K562 (cell line): ENCODE data around the gene PPIA. TPM values are rescaled to one million over a fixed set of nuclear protein-coding genes. Genes with fewer than 3 reads are reported as not detected.

Source experiments
- ATAC-seq: fragments of 200-7000 bp; cut with Tn5 transposase; 3 replicates; pipeline ENCODE4 v1.9.1; 2020; ENCODE audit warnings: moderate library complexity
- BruUV-seq: library from RNA; stranded (reverse); fragments of 400-500 nt; replicated peaks from 2 replicates; lab custom pipeline; 2021; lab: Mats Ljungman, UMichigan
- CTCF ChIA-PET: fragments of 300-600 bp; formaldehyde crosslinking; extraction: SDS; loops from one replicate; lab custom pipeline; 2021; ENCODE audit warnings: low intra/inter-chr PET ratio; lab: Yijun Ruan, JAX
- POLR2A ChIA-PET: fragments of 300-600, 350-650 bp; sonication (Branson Sonifier 250); formaldehyde crosslinking; extraction: SDS; loops from one replicate; lab custom pipeline; 2021; ENCODE audit warnings: antibody characterized with exemption, inconsistent platforms; lab: Yijun Ruan, JAX
- DNase-seq, 4 experiments: peaks; one replicate each; pipeline versions ENCODE4 v3.0.0 to v3.0.0-alpha.2; 2011 to 2018; ENCODE audit warnings: low spot score in 3 of 4, mixed read lengths in 3 of 4; ENCODE audit errors: extremely low read depth in 1 of 4
- FAIRE-seq: peaks from 2 replicates; lab custom pipeline; 2011; peaks lifted over from hg19 to GRCh38; lab: Jason Lieb, UNC
- H2AFZ ChIP-seq: 2 replicates; pipeline ENCODE4 v1.6.0; 2011; ENCODE audit warnings: low read depth, low read length, control low read depth, inconsistent platforms
- H3K27ac ChIP-seq: fragments of 200-600 bp; 3 replicates; pipeline ENCODE4 v1.8.0; 2011; ENCODE audit warnings: low read depth, mild to moderate bottlenecking, control low read depth, inconsistent platforms, low read length, moderate library complexity, mixed read lengths; ENCODE audit errors: extremely low read depth
- H3K27me3 ChIP-seq, 2 experiments: fragments of 300-600 bp in 1 of 2; 2 replicates in 1 of 2; 3 replicates in 1 of 2; pipeline versions ENCODE4 v1.6.0 to v1.8.0; 2011; ENCODE audit warnings: inconsistent platforms in 2 of 2, low read length in 2 of 2, mild to moderate bottlenecking in 1 of 2, mixed read lengths in 1 of 2, moderate library complexity in 1 of 2; ENCODE audit not compliant: control insufficient read depth in 2 of 2, insufficient read depth in 2 of 2
- H3K36me3 ChIP-seq: fragments of 300-600 bp; 3 replicates; pipeline ENCODE4 v1.8.0; 2011; ENCODE audit warnings: mild to moderate bottlenecking, low read length, inconsistent platforms; ENCODE audit not compliant: control insufficient read depth, insufficient read depth
- H3K4me1 ChIP-seq, 2 experiments: fragments of 200-600 bp in 1 of 2; replicated peaks in 1 of 2; 2 replicates in 1 of 2; 3 replicates in 1 of 2; pipeline versions ENCODE4 v1.5.1 to v1.8.0; 2011; ENCODE audit warnings: inconsistent platforms in 2 of 2, low read length in 2 of 2, mild to moderate bottlenecking in 1 of 2, mixed read lengths in 1 of 2, moderate library complexity in 1 of 2; ENCODE audit not compliant: control insufficient read depth in 2 of 2, insufficient read depth in 2 of 2
- H3K4me2 ChIP-seq: 2 replicates; pipeline ENCODE4 v1.6.1; 2011; ENCODE audit warnings: low read length, control low read depth, inconsistent platforms, mixed read lengths; ENCODE audit not compliant: insufficient read depth
- H3K4me3 ChIP-seq: fragments of 200-600 bp; sonication (generic), shearing (Covaris generic); 2 replicates; pipeline ENCODE4 v1.5.1; 2016; ENCODE audit warnings: control low read depth, inconsistent platforms
- H3K79me2 ChIP-seq: fragments of 200-600 bp; 3 replicates; pipeline ENCODE4 v1.8.0; 2011; ENCODE audit warnings: low read length, inconsistent platforms; ENCODE audit not compliant: control insufficient read depth, insufficient read depth
- H3K9ac ChIP-seq, 2 experiments: 2 replicates each; pipeline versions ENCODE4 v1.6.0 to v1.6.1; 2011; ENCODE audit warnings: low read depth in 2 of 2, low read length in 2 of 2, control low read depth in 1 of 2, inconsistent platforms in 1 of 2, mild to moderate bottlenecking in 1 of 2, mixed read lengths in 1 of 2; ENCODE audit not compliant: insufficient read depth in 1 of 2
- H3K9me1 ChIP-seq: one replicate; pipeline ENCODE4 v1.6.0; 2011; ENCODE audit warnings: inconsistent platforms, mild to moderate bottlenecking, low read length, moderate library complexity; ENCODE audit not compliant: control insufficient read depth, insufficient read depth
- H3K9me3 ChIP-seq: replicated peaks from 2 replicates; pipeline ENCODE4 v1.5.1; 2011; ENCODE audit warnings: low read depth, low read length, inconsistent platforms; ENCODE audit not compliant: control insufficient read depth, insufficient read depth
- H4K20me1 ChIP-seq: replicated peaks from 2 replicates; pipeline ENCODE4 v1.6.1; 2011; ENCODE audit warnings: low read length, inconsistent platforms, mixed read lengths; ENCODE audit not compliant: control insufficient read depth, insufficient read depth
- CBX1 ChIP-seq: sonication (generic); IDR thresholded peaks from 2 replicates; pipeline ENCODE4 v1.6.1; 2016; ENCODE audit warnings: antibody characterized with exemption, low read depth, mild to moderate bottlenecking
- DIDO1 ChIP-seq: fragments of 450-650 bp; IDR thresholded peaks from 2 replicates; pipeline ENCODE4 v1.6.1; 2016; ENCODE audit warnings: low read depth, missing biosample characterization, missing genetic modification characterization
- FOXP1 ChIP-seq: sonication (generic); formaldehyde crosslinking; IDR thresholded peaks from 2 replicates; pipeline ENCODE4 v1.8.0; 2022; ENCODE audit warnings: mild to moderate bottlenecking, missing genetic modification reagents
- HMGXB4 ChIP-seq: sonication (generic); formaldehyde crosslinking; IDR thresholded peaks from 2 replicates; pipeline ENCODE4 v1.8.1; 2023; ENCODE audit warnings: mild to moderate bottlenecking, missing genetic modification reagents
- NR2C2 ChIP-seq, 2 experiments: fragments of 200-800 bp in 1 of 2; sonication (Bioruptor generic) in 1 of 2; sonication (generic) in 1 of 2; formaldehyde crosslinking in 1 of 2; IDR thresholded peaks; 2 replicates each; pipeline versions ENCODE4 v1.6.1 to v1.8.0; 2016 to 2022; ENCODE audit warnings: mild to moderate bottlenecking in 1 of 2, missing compliant biosample characterization in 1 of 2, missing genetic modification characterization in 1 of 2, missing genetic modification reagents in 1 of 2
- POLR2G ChIP-seq: fragments of 200-400 bp; formaldehyde crosslinking; IDR thresholded peaks from 2 replicates; pipeline ENCODE4 v1.6.1; 2017; ENCODE audit warnings: low read depth, mild to moderate bottlenecking, antibody characterized with exemption, low read length, moderate library complexity
- YY1 ChIP-seq, 3 experiments: IDR thresholded peaks; 2 replicates each; pipeline ENCODE4 v1.6.1; 2011; ENCODE audit warnings: low read length in 2 of 3, mild to moderate bottlenecking in 2 of 3, moderate library complexity in 2 of 3, borderline replicate concordance in 1 of 3, control low read depth in 1 of 3, low read depth in 1 of 3; ENCODE audit not compliant: insufficient read depth in 3 of 3, insufficient replicate concordance in 2 of 3, control insufficient read depth in 1 of 3, insufficient read length in 1 of 3; ENCODE audit errors: extremely low read depth in 1 of 3
- ZBTB26 ChIP-seq: fragments of 450-650 bp; formaldehyde crosslinking; IDR thresholded peaks from 2 replicates; pipeline ENCODE4 v1.4.0; 2022; ENCODE audit warnings: missing genetic modification characterization
- ZBTB5 ChIP-seq: fragments of 450-650 bp; IDR thresholded peaks from 2 replicates; pipeline ENCODE4 v1.6.1; 2017; ENCODE audit warnings: antibody characterized with exemption
- ZEB2 ChIP-seq: fragments of 450-650 bp; IDR thresholded peaks from 2 replicates; pipeline ENCODE4 v1.6.1; 2016
- WGBS: fragments of 100-300 bp; shearing (Covaris generic); methylation state at CpG from one replicate; pipeline ENCODE4 v1.1.6; 2016; ENCODE audit warnings: low coverage, mixed read lengths; ENCODE audit not compliant: insufficient coverage; ENCODE audit errors: missing lambda C conversion rate; 5-methylcytosine and 5-hydroxymethylcytosine counted together
- in situ Hi-C: fragments of 300-500 bp; cut with MboI; formaldehyde crosslinking; loops from 4 replicates; pipeline ENCODE4 v1.15.0; 2018; ENCODE audit warnings: inconsistent platforms, mixed read lengths
- intact Hi-C: fragments of 100-400 bp; cut with micrococcal nuclease; formaldehyde crosslinking; loops from 2 replicates; pipeline ENCODE4 v1.14.2; 2022
- polyA plus RNA-seq, 8 experiments: library from polyadenylated mRNA; depleted of rRNA in 4 of 8; stranded (reverse) in 5 of 8; unstranded in 3 of 8; fragments of >200 nt; fragmentation: Nextera tagmentation in 2 of 8; fragmentation: Illumina TruSeq in 1 of 8; extraction: Ambion mirVana in 2 of 8; extraction: Trizol in 1 of 8; gene quantifications; 2 replicates each; pipeline versions ENCODE4 v1.2.1 to v1.2.3, GENCODE V29; 2011 to 2014; ENCODE audit warnings: inconsistent platforms in 1 of 8, missing spikeins in 1 of 8
- total RNA-seq, 7 experiments: library from RNA; depleted of rRNA in 6 of 7; stranded (reverse); fragments of >200 nt in 6 of 7; fragmentation: Illumina TruSeq in 2 of 7; extraction: Trizol in 2 of 7; gene quantifications; 2 replicates each; pipeline versions ENCODE4 v1.2.1 to v1.2.3, GENCODE V29; 2011 to 2021; ENCODE audit warnings: low replicate concordance in 1 of 7

PPIA gene
- total and polyA plus RNA-seq, 9 of the 15 experiments (the other 6 are each of a cell fraction or from before 2014, with no cell fraction given), result 2,583 to 7,504 (median 3,973) TPM

- no peak for TF ChIP-seq ZBTB5
Measured at GRCh38 chr7:44748045-44748947, 48.2 kb upstream of the PPIA start, which contains the start of gene ZMIZ2 (continued).

- Histone ChIP-seq H3K9me3 (no peaks in the 10 kb centered on the region), H3K9me1 (no peaks in the 10 kb centered on the region), H3K36me3 (peaks cover 19% of the 10 kb centered on the region; the same call in 2 of the 3 replicates), H3K9ac (peak overlapping the region; percentile 67 to 97), H3K27me3 (no peaks in the 10 kb centered on the region), H4K20me1 (peaks cover 11% of the 10 kb centered on the region), H3K27ac (peak overlapping the region; percentile 57), H3K79me2 (peaks cover 44% of the 10 kb centered on the region), H3K4me1 (peaks cover 26% of the 10 kb centered on the region in 2 experiments; a peak in 4 of 5 replicates), H3K4me3 (peak overlapping the region; percentile 76), H2AFZ (peak overlapping the region; percentile 90; the same call in 1 of the 2 replicates), H3K4me2 (peak overlapping the region; percentile 87)
- BruUV-seq, result no TSS peak
- in situ Hi-C loops, result no loop called here
- 1% methylated on average over 35 of the region's 60 CpGs for WGBS
- ATAC-seq, result no peak
- intact Hi-C loops, result loop anchor here (5.0 to 10.0 kb wide), 2 partner anchors 48 to 96 kb away; partner anchors contain the start of genes H2AZ2 and PPIA
- ChIA-PET POLR2A (interaction anchor here (0.6 to 1.9 kb wide), 6 partner anchors 9 to 99 kb away, joined by 3 to 7 read pairs (median 3); partner anchors contain the start of gene H2AZ2), CTCF (no interaction called here)
- peak in 2 of 4 experiments; percentile 67 to 70 for DNase-seq
- no peak for FAIRE-seq
- TF ChIP-seq CBX1, result no peak
- 0 out of 2 replicates have a peak, but pooled peaks have one; percentile 19 for TF ChIP-seq NR2C2 (CRISPR knock-in tag; IDR thresholded peaks at IDR 0.05)
- TF ChIP-seq NR2C2 (tag; IDR thresholded peaks at IDR 0.05), result 0 out of 2 replicates have a peak, but pooled peaks have one; percentile 30
- TF ChIP-seq YY1 (IDR thresholded peaks at IDR 0.05; ENCODE audit: borderline replicate concordance in 1 of 3, control insufficient read depth in 1 of 3, extremely low read depth in 1 of 3, insufficient read depth in 3 of 3, insufficient read length in 1 of 3, insufficient replicate concordance in 2 of 3, low read depth in 1 of 3, low read length in 2 of 3), result peak in 1 of 3 experiments; percentile 2
- TF ChIP-seq HMGXB4, result peak; percentile 43; the same call in 1 of the 2 replicates
- no peak for TF ChIP-seq FOXP1 (CRISPR knock-in tag)
- TF ChIP-seq ZBTB26, result no peak
- TF ChIP-seq DIDO1 (tag), result no peak
- peak; percentile 64 for TF ChIP-seq POLR2G
- TF ChIP-seq ZEB2, result no peak
Measured at GRCh38 chr7:44748948-44749731, 47.3 kb upstream of the PPIA start.
